H1 (cell line): ENCODE measurements around the gene SESN1. TPM values are rescaled to one million over a fixed set of nuclear protein-coding genes. Genes with fewer than 3 reads are reported as not detected.

Experiments
- CTCF ChIA-PET: fragments of 300-600 bp; sonication (Branson Sonifier 250); formaldehyde crosslinking; loops from one replicate; lab custom pipeline; 2021; ENCODE audit not compliant: partially characterized antibody; lab: Charles Lee
- POLR2A ChIA-PET: fragments of 300-600 bp; sonication (Branson Sonifier 250); formaldehyde crosslinking; loops from one replicate; lab custom pipeline; 2021; ENCODE audit warnings: inconsistent platforms; ENCODE audit not compliant: partially characterized antibody; lab: Charles Lee
- DNase-seq, 2 experiments: peaks; one replicate each; pipeline versions ENCODE4 v3.0.0 to v3.0.0-alpha.2; 2010 to 2022; ENCODE audit warnings: low spot score in 2 of 2, low read depth in 1 of 2, mixed read lengths in 1 of 2
- FAIRE-seq: peaks from 2 replicates; lab custom pipeline; 2011; peaks lifted over from hg19 to GRCh38; lab: Jason Lieb, UNC
- H2AFZ ChIP-seq: 2 replicates; pipeline ENCODE4 v1.8.1; 2012; ENCODE audit warnings: low read length, inconsistent platforms
- H2AK5ac ChIP-seq: 2 replicates; pipeline ENCODE4 v1.6.1; 2013; ENCODE audit warnings: low read depth, low read length
- H2BK120ac ChIP-seq: replicated peaks from 2 replicates; pipeline ENCODE3; 2013; ENCODE audit warnings: low read depth, low read length, inconsistent platforms
- H2BK12ac ChIP-seq: 2 replicates; pipeline ENCODE4 v1.6.1; 2013; ENCODE audit warnings: low read depth, low read length
- H2BK15ac ChIP-seq: 2 replicates; pipeline ENCODE4 v1.6.1; 2013; ENCODE audit warnings: low read length
- H2BK20ac ChIP-seq: 2 replicates; pipeline ENCODE4 v1.6.1; 2013; ENCODE audit warnings: low read length
- H2BK5ac ChIP-seq: 2 replicates; pipeline ENCODE4 v1.6.1; 2013; ENCODE audit warnings: low read depth, low read length
- H3K14ac ChIP-seq: 2 replicates; pipeline ENCODE4 v1.6.1; 2013; ENCODE audit warnings: inconsistent platforms; ENCODE audit not compliant: insufficient read length
- H3K18ac ChIP-seq: 2 replicates; pipeline ENCODE4 v1.6.1; 2013; ENCODE audit warnings: low read length; ENCODE audit errors: extremely low read depth
- H3K23ac ChIP-seq: 2 replicates; pipeline ENCODE4 v1.6.1; 2013; ENCODE audit warnings: inconsistent platforms; ENCODE audit not compliant: insufficient read length
- H3K23me2 ChIP-seq: 2 replicates; pipeline ENCODE4 v1.6.1; 2013; ENCODE audit warnings: low read depth, low read length
- H3K27ac ChIP-seq: 2 replicates; pipeline ENCODE4 v1.6.1; 2011; ENCODE audit warnings: low read depth, low read length, inconsistent platforms
- H3K27me3 ChIP-seq, 4 experiments: replicated peaks in 1 of 4; 1 replicate in 1 of 4; 2 replicates in 3 of 4; pipeline versions ENCODE4 v1.6.1 to v1.8.1; 2011 to 2013; ENCODE audit warnings: low read length in 3 of 4, mild to moderate bottlenecking in 3 of 4, inconsistent platforms in 2 of 4, mixed read lengths in 2 of 4, moderate library complexity in 1 of 4; ENCODE audit not compliant: control insufficient read depth in 3 of 4, insufficient read depth in 3 of 4; ENCODE audit errors: extremely low read depth in 1 of 4
- H3K36me3 ChIP-seq, 4 experiments: 2 replicates each; pipeline versions ENCODE4 v1.6.1 to v1.8.1; 2011 to 2013; ENCODE audit warnings: mild to moderate bottlenecking in 4 of 4, low read length in 3 of 4, moderate library complexity in 2 of 4, control low read depth in 1 of 4, inconsistent platforms in 1 of 4; ENCODE audit not compliant: insufficient read depth in 4 of 4, control insufficient read depth in 2 of 4
- H3K4ac ChIP-seq: replicated peaks from 2 replicates; pipeline ENCODE3; 2013; ENCODE audit warnings: low read length, low read depth, mixed read lengths, inconsistent platforms; ENCODE audit not compliant: insufficient read length
- H3K4me1 ChIP-seq, 4 experiments: replicated peaks in 1 of 4; 1 replicate in 1 of 4; 2 replicates in 3 of 4; pipeline versions ENCODE4 v1.6.1 to v1.8.1; 2011 to 2013; ENCODE audit warnings: low read length in 3 of 4, inconsistent platforms in 2 of 4, mixed read lengths in 1 of 4; ENCODE audit not compliant: insufficient read depth in 4 of 4, control insufficient read depth in 3 of 4
- H3K4me2 ChIP-seq, 2 experiments: 2 replicates each; pipeline versions ENCODE4 v1.6.1 to v1.8.1; 2011 to 2013; ENCODE audit warnings: low read depth in 2 of 2, low read length in 2 of 2, control low read depth in 1 of 2, inconsistent platforms in 1 of 2, mild to moderate bottlenecking in 1 of 2; ENCODE audit not compliant: insufficient read depth in 1 of 2
- H3K4me3 ChIP-seq, 4 experiments: fragments of 200-600, 300-600 bp in 1 of 4; sonication (generic), shearing (Covaris generic), sonication (Bioruptor Twin) in 1 of 4; 2 replicates each; pipeline versions ENCODE4 v1.5.1 to v1.8.1; 2011 to 2016; ENCODE audit warnings: low read length in 4 of 4, low read depth in 3 of 4, control low read depth in 2 of 4, inconsistent platforms in 2 of 4, mild to moderate bottlenecking in 2 of 4, mixed read lengths in 1 of 4, moderate library complexity in 1 of 4; ENCODE audit not compliant: insufficient read depth in 2 of 4; ENCODE audit errors: extremely low read depth in 1 of 4
- H3K56ac ChIP-seq: replicated peaks from 2 replicates; pipeline ENCODE3; 2013; ENCODE audit warnings: low read depth, mild to moderate bottlenecking, mixed read lengths, low read length, inconsistent platforms; ENCODE audit not compliant: insufficient read length
- H3K79me1 ChIP-seq: 2 replicates; pipeline ENCODE4 v1.6.1; 2013; ENCODE audit warnings: low read depth, low read length, control low read depth
- H3K79me2 ChIP-seq, 2 experiments: 2 replicates each; pipeline versions ENCODE4 v1.6.1 to v1.8.1; 2012 to 2013; ENCODE audit warnings: low read length in 2 of 2, mild to moderate bottlenecking in 2 of 2, inconsistent platforms in 1 of 2; ENCODE audit not compliant: insufficient read depth in 2 of 2, control insufficient read depth in 1 of 2
- H3K9ac ChIP-seq, 4 experiments: replicated peaks in 1 of 4; 1 replicate in 1 of 4; 2 replicates in 3 of 4; pipeline versions ENCODE4 v1.6.1 to v1.8.1; 2011 to 2013; ENCODE audit warnings: low read depth in 3 of 4, low read length in 3 of 4, control low read depth in 2 of 4, mild to moderate bottlenecking in 2 of 4, moderate library complexity in 2 of 4, inconsistent platforms in 1 of 4; ENCODE audit errors: extremely low read depth in 1 of 4
- H3K9me3 ChIP-seq, 2 experiments: 2 replicates each; pipeline versions ENCODE4 v1.6.1 to v1.8.1; 2012 to 2013; ENCODE audit warnings: mild to moderate bottlenecking in 2 of 2, moderate library complexity in 2 of 2, control low read depth in 1 of 2, inconsistent platforms in 1 of 2, low read depth in 1 of 2, low read length in 1 of 2, mixed read lengths in 1 of 2; ENCODE audit not compliant: insufficient read depth in 2 of 2
- H4K20me1 ChIP-seq, 2 experiments: replicated peaks in 1 of 2; 2 replicates each; pipeline versions ENCODE3 to v1.8.1; 2011 to 2013; ENCODE audit warnings: inconsistent platforms in 2 of 2, low read length in 2 of 2, mild to moderate bottlenecking in 1 of 2; ENCODE audit not compliant: insufficient read depth in 2 of 2, control insufficient read depth in 1 of 2
- H4K5ac ChIP-seq: 2 replicates; pipeline ENCODE4 v1.6.1; 2013; ENCODE audit warnings: low read length, low read depth, mixed read lengths, inconsistent platforms; ENCODE audit not compliant: insufficient read length
- H4K8ac ChIP-seq: 2 replicates; pipeline ENCODE4 v1.8.0; 2013; ENCODE audit warnings: mild to moderate bottlenecking, moderate library complexity, low read length, inconsistent platforms; ENCODE audit not compliant: insufficient read depth; ENCODE audit errors: extremely low read depth
- H4K91ac ChIP-seq: replicated peaks from 2 replicates; pipeline ENCODE3; 2013; ENCODE audit warnings: low read length, mixed read lengths, inconsistent platforms; ENCODE audit not compliant: insufficient read length
- SIRT6 ChIP-seq: IDR thresholded peaks from one replicate; pipeline ENCODE4 v1.7.1; 2012; ENCODE audit warnings: low read length, inconsistent platforms
- WGBS, 2 experiments: shearing (Covaris generic) in 1 of 2; methylation state at CpG; one replicate each; pipeline versions ENCODE4 v1.1.6 to v1.1.7; 2013 to 2015; ENCODE audit warnings: low lambda C conversion rate in 2 of 2, mixed read lengths in 2 of 2, inconsistent platforms in 1 of 2, low coverage in 1 of 2, missing lambda C conversion rate in 1 of 2; ENCODE audit not compliant: insufficient replicate concordance in 2 of 2, insufficient coverage in 1 of 2, insufficient read length in 1 of 2; ENCODE audit errors: extremely low coverage in 1 of 2, missing lambda C conversion rate in 1 of 2; 5-methylcytosine and 5-hydroxymethylcytosine counted together
- polyA plus RNA-seq, 7 experiments: library from polyadenylated mRNA; depleted of rRNA in 3 of 7; stranded (reverse) in 5 of 7; unstranded in 2 of 7; fragments of >200 nt in 5 of 7; fragments of 200-250 nt in 2 of 7; gene quantifications; 1 replicate in 5 of 7; 2 replicates in 1 of 7; 4 replicates in 1 of 7; pipeline versions ENCODE4 v1.2.1 to v1.2.3, GENCODE V29; 2011 to 2013; ENCODE audit warnings: missing spikeins in 2 of 7, mixed read lengths in 2 of 7
- total RNA-seq: library from RNA; stranded (reverse); fragmentation: NEBNext Ultra II Directional; extraction: Animal tissue kit (Norgen Biotek cat#: 25700); gene quantifications from 2 replicates; pipeline ENCODE4 v1.2.1, GENCODE V29; 2021

The SESN1 gene
- total and polyA plus RNA-seq, 2 of the 8 experiments (the other 6 are each of a cell fraction or from before 2014, with no cell fraction given), result 12.8 to 15.6 TPM

DNA sequence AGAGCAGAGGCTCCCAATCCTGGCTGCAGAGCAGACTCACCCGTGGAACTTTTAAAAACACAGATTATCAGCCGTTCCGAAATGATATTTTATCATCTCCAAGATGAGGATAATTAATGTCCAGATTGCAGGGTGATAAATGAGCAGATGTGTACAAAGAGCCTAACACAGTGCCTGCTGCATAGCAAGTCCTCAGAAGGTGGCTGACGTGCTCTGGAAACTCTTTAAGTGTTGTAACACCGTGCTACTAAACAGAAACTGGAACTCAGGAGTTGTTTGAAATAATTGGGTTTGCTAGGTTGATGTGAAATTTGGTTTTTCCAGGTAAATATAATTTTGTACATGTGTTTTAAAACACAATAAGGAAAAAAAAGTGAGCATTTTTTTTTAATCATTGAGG lies 128.4 kb downstream of the SESN1 start:
- H3K23me2 ChIP-seq, result no peaks in the 10 kb centered on the region
- no peak overlapping the region for H3K4me3 ChIP-seq
- no peak overlapping the region for H3K18ac ChIP-seq
- H2AK5ac ChIP-seq, result no peak overlapping the region
- no peaks in the 10 kb centered on the region for H3K9me3 ChIP-seq
- H3K36me3 ChIP-seq, result no peaks in the 10 kb centered on the region
- no peak overlapping the region for H4K5ac ChIP-seq
- H2BK20ac ChIP-seq, result no peak overlapping the region
- H3K79me2 ChIP-seq, result no peaks in the 10 kb centered on the region
- H4K8ac ChIP-seq, result no peak overlapping the region
- H2BK15ac ChIP-seq, result no peak overlapping the region
- no peak for DNase-seq
- H2BK5ac ChIP-seq, result no peak overlapping the region
- no peak overlapping the region for H3K23ac ChIP-seq
- no peak overlapping the region for H3K27ac ChIP-seq
- H3K56ac ChIP-seq, result no peak overlapping the region
- no peaks in the 10 kb centered on the region for H3K79me1 ChIP-seq
- no peak overlapping the region for H3K4ac ChIP-seq
- no peak overlapping the region for H2BK12ac ChIP-seq
- H3K9ac ChIP-seq, result no peak overlapping the region
- H2BK120ac ChIP-seq, result no peak overlapping the region
- no peak overlapping the region for H3K4me2 ChIP-seq
- H3K27me3 ChIP-seq, result no peaks in the 10 kb centered on the region
- no peak for TF ChIP-seq SIRT6
- no peak overlapping the region for H3K14ac ChIP-seq
- peaks cover 0 to 8% (median 6%) of the 10 kb centered on the region in 4 experiments; a peak in 6 of 7 replicates for H3K4me1 ChIP-seq
- 89% methylated on average over 5 of the region's 5 CpGs; no CpG with 5 or more reads in 1 of the 2 experiments for WGBS, 2 experiments
- no peak overlapping the region for H4K91ac ChIP-seq
- H4K20me1 ChIP-seq, result no peaks in the 10 kb centered on the region
- FAIRE-seq, result no peak
- ChIA-PET CTCF (interaction anchor here (0.6 to 2.7 kb wide), 6 partner anchors 9 to 1158 kb away, joined by 3 to 11 read pairs (median 4); no protein-coding TSS in a partner anchor), POLR2A (interaction anchor here (1.2 kb wide), 1 partner anchor 39 kb away, joined by 3 read pairs; no protein-coding TSS in a partner anchor)
- H2AFZ ChIP-seq, result no peak overlapping the region
